Thyroid gland (tissue), 4 donors: Measurements from ENCODE around the gene CANX. TPM values are rescaled to one million over a fixed set of nuclear protein-coding genes. Genes with fewer than 3 reads are reported as not detected.
"Not testable (repeated sequence)": the region's sequence is repeated elsewhere in the genome, so short reads cannot be mapped to it uniquely, and the experiment has no call there.

Experiments
- DNase-seq, 2 donors: peaks; one replicate each; pipeline ENCODE4 v3.0.0-alpha.2; 2019
- H3K27ac ChIP-seq, 3 donors: fragments of 200-600 bp; sonication (generic); 1 replicate in 2 of 3; 2 replicates in 1 of 3; pipeline ENCODE4 v1.5.1; 2016 to 2019; ENCODE audit warnings: mild to moderate bottlenecking in 1 of 3, moderate library complexity in 1 of 3
- H3K27me3 ChIP-seq: fragments of 200-600 bp; sonication (generic); one replicate; pipeline ENCODE4 v1.5.1; 2019
- H3K36me3 ChIP-seq, 2 donors: fragments of 200-600 bp; sonication (generic); one replicate each; pipeline ENCODE4 v1.5.1; 2016 to 2019
- H3K4me1 ChIP-seq, 2 donors: fragments of 200-600 bp; sonication (generic); one replicate each; pipeline ENCODE4 v1.5.1; 2017 to 2019
- H3K4me3 ChIP-seq, 3 donors: fragments of 200-600 bp; sonication (generic); replicated peaks in 1 of 3; 1 replicate in 2 of 3; 2 replicates in 1 of 3; pipeline ENCODE4 v1.5.1; 2016; ENCODE audit warnings: mild to moderate bottlenecking in 1 of 3
- H3K9me3 ChIP-seq: fragments of 200-600 bp; sonication (generic); one replicate; pipeline ENCODE4 v1.5.1; 2017
- POLR2A ChIP-seq, 2 donors: fragments of 450-650 bp; IDR thresholded peaks; one replicate each; pipeline ENCODE4 v1.6.1; 2017; ENCODE audit warnings: antibody characterized with exemption in 2 of 2, mild to moderate bottlenecking in 2 of 2, moderate library complexity in 1 of 2
- WGBS, 2 donors: methylation state at CpG; one replicate each; pipeline ENCODE4 v1.1.5; 2017; 5-methylcytosine and 5-hydroxymethylcytosine counted together
- intact Hi-C: fragments of 100-400 bp; cut with DNase I; formaldehyde crosslinking; loops from one replicate; pipeline ENCODE4 v1.15.1; 2023
- total RNA-seq, 4 donors: library from RNA; depleted of rRNA; stranded (reverse); fragments of >200 nt; gene quantifications; one replicate each; pipeline ENCODE4 v1.2.3, GENCODE V29; 2016
- TF ChIP-seq, protein P1 (sequence below), 6 experiments: fragments of 200-600 bp in 3 of 6; fragments of 450-650 bp in 3 of 6; sonication (generic) in 3 of 6; IDR thresholded peaks; one replicate each; pipeline ENCODE4 v1.5.1; 2016 to 2019; ENCODE audit warnings: antibody characterized with exemption in 6 of 6, mild to moderate bottlenecking in 2 of 6, inconsistent platforms in 1 of 6, moderate library complexity in 1 of 6

Gene CANX
- total RNA-seq, 4 donors from 2014 or later: 561 to 949 (median 856) TPM

DNA sequence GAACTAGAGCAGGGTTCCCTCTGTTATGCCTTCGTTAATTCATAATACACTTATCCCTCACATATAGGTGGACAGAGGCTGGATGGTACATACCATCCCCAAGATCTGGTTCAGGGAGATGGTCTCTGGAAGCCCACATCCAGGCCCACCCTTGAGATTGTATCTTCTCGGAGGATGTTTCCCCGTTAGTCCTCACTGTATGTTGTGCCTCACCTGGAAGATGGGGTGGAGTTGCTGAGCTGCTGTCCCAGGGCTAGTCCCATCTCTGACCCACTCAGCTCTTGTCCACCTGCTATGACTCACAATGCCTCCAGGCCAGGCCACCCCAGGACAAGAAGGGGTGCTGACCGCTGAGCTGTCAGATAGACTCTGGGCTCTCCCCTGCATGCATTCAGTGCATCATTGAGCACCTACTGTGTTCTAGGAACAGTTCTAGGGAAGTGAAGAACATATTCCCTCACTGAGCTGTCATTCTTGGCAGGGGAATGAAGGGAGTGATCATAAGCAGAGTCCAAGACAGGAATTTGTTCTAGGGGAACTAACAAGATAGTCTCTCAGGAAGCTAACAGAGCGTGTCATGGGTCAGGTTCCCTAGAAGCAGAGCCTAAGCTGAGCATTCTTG lies 17.9 kb upstream of the CANX start, which contains the start of gene CBY3:
TSS of gene CBY3 (minus strand) at position 255 of the 622 bp plus-strand sequence. CDS start at position 139, 116 bp downstream.
- no peaks in the 10 kb centered on the region for H3K9me3 ChIP-seq
- intact Hi-C loops: no loop called here
- TF ChIP-seq, protein P1, sequence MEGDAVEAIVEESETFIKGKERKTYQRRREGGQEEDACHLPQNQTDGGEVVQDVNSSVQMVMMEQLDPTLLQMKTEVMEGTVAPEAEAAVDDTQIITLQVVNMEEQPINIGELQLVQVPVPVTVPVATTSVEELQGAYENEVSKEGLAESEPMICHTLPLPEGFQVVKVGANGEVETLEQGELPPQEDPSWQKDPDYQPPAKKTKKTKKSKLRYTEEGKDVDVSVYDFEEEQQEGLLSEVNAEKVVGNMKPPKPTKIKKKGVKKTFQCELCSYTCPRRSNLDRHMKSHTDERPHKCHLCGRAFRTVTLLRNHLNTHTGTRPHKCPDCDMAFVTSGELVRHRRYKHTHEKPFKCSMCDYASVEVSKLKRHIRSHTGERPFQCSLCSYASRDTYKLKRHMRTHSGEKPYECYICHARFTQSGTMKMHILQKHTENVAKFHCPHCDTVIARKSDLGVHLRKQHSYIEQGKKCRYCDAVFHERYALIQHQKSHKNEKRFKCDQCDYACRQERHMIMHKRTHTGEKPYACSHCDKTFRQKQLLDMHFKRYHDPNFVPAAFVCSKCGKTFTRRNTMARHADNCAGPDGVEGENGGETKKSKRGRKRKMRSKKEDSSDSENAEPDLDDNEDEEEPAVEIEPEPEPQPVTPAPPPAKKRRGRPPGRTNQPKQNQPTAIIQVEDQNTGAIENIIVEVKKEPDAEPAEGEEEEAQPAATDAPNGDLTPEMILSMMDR (IDR thresholded peaks at IDR 0.05): no peak
- TF ChIP-seq POLR2A (IDR thresholded peaks at IDR 0.05): peak in 1 of 2 donors; percentile 20
- no peak within 1 kb of the TSS for H3K4me3 ChIP-seq
- H3K36me3 ChIP-seq: no peaks in the 10 kb centered on the region
- H3K27ac ChIP-seq: peak within 1 kb of the TSS; percentile 64 to 82 (median 68)
- H3K4me1 ChIP-seq: peaks cover 34 to 45% of the 10 kb centered on the region in 2 donors
- no peaks in the 10 kb centered on the region for H3K27me3 ChIP-seq
- 70 to 72% methylated on average over 5 of the region's 5 CpGs for WGBS, 2 donors
- peak; percentile 67 for DNase-seq

DNA sequence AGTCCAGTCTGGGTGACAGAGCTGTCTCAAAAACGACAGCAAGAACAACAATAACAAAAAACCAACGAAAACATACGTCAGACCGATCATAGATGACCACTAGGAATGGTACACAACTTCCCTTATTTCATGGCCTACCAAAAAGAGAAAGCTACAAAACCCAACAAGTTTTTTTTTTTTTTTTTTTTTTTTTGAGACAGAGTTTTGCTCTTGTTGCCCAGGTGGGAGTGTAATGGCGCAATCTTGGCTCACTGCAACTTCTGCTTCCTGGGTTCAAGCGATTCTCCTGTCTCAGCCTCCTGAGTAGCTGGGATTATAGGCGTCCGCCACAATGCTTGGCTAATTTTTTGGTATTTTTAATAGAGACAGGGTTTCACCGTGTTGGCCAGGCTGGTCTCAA lies 9.6 kb upstream of the CANX start:
- H3K27ac ChIP-seq, H3K4me3 ChIP-seq, DNase-seq, H3K4me1 ChIP-seq, intact Hi-C loops, H3K36me3 ChIP-seq, H3K9me3 ChIP-seq, H3K27me3 ChIP-seq: not testable (repeated sequence)
- WGBS, 2 donors: 91 to 92% methylated on average over 9 of the region's 9 CpGs

DNA sequence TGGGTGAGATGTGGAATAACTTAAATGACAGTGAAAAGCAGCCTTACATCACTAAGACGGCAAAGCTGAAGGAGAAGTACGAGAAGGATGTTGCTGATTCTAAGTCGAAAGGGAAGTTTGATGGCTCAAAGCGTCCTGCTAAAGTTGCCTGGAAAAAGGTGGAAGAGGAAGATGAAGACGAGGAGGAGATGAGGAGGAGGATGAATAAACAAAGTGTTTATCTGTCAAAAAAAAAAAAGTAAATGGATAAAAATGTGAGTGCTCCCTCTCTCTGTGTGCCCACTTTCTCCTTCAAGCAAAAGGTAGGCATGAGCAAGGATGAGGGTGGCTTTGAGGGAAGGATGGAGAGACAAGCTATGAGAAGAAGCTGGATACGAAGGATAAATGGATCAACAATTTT lies 4.2 kb upstream of the CANX start:
- no peak overlapping the region for H3K27ac ChIP-seq
- DNase-seq: no peak
- intact Hi-C loops: no loop called here
- peaks cover 11% of the 10 kb centered on the region in 2 donors for H3K4me1 ChIP-seq
- H3K27me3 ChIP-seq: no peaks in the 10 kb centered on the region
- no peaks in the 10 kb centered on the region for H3K9me3 ChIP-seq
- no peak for TF ChIP-seq POLR2A (IDR thresholded peaks at IDR 0.05)
- TF ChIP-seq, protein P1 (IDR thresholded peaks at IDR 0.05): no peak
- H3K36me3 ChIP-seq: no peaks in the 10 kb centered on the region
- no peak overlapping the region for H3K4me3 ChIP-seq
- WGBS, 2 donors: 89 to 92% methylated on average over 6 of the region's 6 CpGs

DNA sequence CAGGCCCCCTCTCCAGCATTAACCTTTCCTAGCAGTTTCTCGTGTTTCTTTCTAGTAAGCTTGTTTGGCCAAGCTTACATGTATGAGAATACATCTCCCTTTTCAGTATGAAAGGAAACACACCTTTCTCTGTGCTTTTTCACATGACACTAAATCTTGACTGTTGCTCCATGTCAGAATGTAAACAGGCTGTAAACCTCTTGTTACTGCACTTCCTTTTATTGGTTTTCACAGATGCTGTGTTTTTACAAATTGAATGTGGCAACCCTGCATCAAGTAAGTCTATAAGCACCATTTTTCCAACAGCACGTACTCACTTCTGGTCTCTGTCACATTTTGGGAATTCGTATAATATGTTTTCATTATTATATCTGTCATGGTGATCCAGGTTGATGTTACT lies 2.2 kb upstream of the CANX start:
- no peak for TF ChIP-seq POLR2A (IDR thresholded peaks at IDR 0.05)
- TF ChIP-seq, protein P1 (IDR thresholded peaks at IDR 0.05): no peak
- WGBS, 2 donors: 90 to 91% methylated on average over 3 of the region's 3 CpGs
- Histone ChIP-seq H3K27ac (no peak overlapping the region), H3K27me3 (no peaks in the 10 kb centered on the region), H3K4me3 (no peak overlapping the region), H3K36me3 (no peaks in the 10 kb centered on the region), H3K4me1 (peaks cover 11 to 17% of the 10 kb centered on the region in 2 donors), H3K9me3 (no peaks in the 10 kb centered on the region)
- DNase-seq: no peak
- intact Hi-C loops: no loop called here

DNA sequence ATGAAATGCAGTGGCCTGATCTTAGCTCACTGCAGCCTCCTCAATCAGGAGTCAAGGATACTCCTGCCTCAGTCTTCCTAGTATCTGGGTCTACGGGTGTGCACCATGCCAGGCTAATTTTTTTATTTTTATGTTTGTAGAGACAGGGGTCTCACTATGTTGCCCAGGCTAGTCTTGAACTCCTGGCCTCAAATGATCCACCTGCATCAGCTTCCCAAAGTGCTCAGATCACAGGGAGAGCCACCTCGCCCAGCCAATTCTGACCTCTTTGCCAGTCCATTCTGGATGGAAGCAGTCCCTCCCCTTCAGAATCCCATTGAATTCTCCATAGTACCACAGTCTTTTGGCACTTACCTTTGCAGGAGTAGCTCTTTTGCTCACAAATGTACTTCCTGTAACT lies 1.7 kb upstream of the CANX start:
- Histone ChIP-seq H3K27ac (no peak overlapping the region), H3K27me3 (no peaks in the 10 kb centered on the region), H3K4me1 (peaks cover 15 to 17% of the 10 kb centered on the region in 2 donors), H3K9me3 (no peaks in the 10 kb centered on the region), H3K4me3 (no peak overlapping the region), H3K36me3 (no peaks in the 10 kb centered on the region)
- WGBS, 2 donors: 100% methylated on average over 2 of the region's 2 CpGs
- intact Hi-C loops: no loop called here
- TF ChIP-seq POLR2A (IDR thresholded peaks at IDR 0.05): no peak
- TF ChIP-seq, protein P1 (IDR thresholded peaks at IDR 0.05): no peak
- DNase-seq: no peak

DNA sequence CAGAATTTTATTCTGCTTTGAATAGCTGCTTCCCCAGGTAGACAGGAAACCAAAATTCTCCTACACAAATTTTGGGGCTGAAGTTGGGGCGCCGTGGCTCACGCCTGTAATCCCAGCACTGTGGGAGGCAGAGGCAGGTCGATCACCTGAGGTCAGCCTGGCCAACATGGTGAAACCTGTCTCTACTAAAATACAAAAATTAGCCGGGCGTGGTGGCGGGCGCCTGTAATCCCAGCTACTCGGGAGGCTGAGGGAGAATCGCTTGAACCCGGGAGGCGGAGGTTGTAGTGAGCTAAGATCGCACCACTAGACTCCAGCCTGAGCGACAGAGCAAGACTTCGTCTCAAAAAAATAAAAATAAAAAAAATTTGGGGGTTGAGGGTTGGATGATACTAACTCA lies 1.2 kb upstream of the CANX start:
- H3K27me3 ChIP-seq, H3K9me3 ChIP-seq, DNase-seq, intact Hi-C loops, H3K36me3 ChIP-seq: not testable (repeated sequence)
- 91% methylated on average over 15 of the region's 15 CpGs for WGBS, 2 donors
- H3K27ac ChIP-seq: peak overlapping the region; percentile 94 to 95 (median 94)
- peaks cover 16 to 17% of the 10 kb centered on the region in 2 donors for H3K4me1 ChIP-seq
- peak overlapping the region in 1 of 3 donors; percentile 36 for H3K4me3 ChIP-seq
